GM23248 (cell line): ENCODE results near the gene CDKN2B.

ENCODE experiments used
- EZH2 ChIP-seq: fragments of 200-600 bp; sonication (generic); IDR thresholded peaks from 2 replicates; pipeline ENCODE4 v1.6.1; 2018; ENCODE audit warnings: antibody characterized with exemption, mild to moderate bottlenecking; ENCODE audit not compliant: insufficient read depth, poor library complexity, severe bottlenecking
- EZH2phosphoT487 ChIP-seq: fragments of 200-600 bp; sonication (generic); IDR thresholded peaks from 2 replicates; pipeline ENCODE4 v1.6.1; 2018; ENCODE audit warnings: antibody characterized with exemption, moderate library complexity, mild to moderate bottlenecking, low read depth; ENCODE audit not compliant: insufficient read depth

- TF ChIP-seq EZH2 (no peak), EZH2phosphoT487 (no peak)
These were observed 15.1 kb downstream of the CDKN2B start, which contains the start of gene CDKN2A for GRCh38 chr9:21993893-21994555.
